GM12892 (cell line): Measurements from ENCODE around the gene EPHB4.
"Not testable (repeated sequence)": the region's sequence is repeated elsewhere in the genome, so short reads cannot be mapped to it uniquely, and the experiment has no call there.

Source experiments
- POLR2A ChIP-seq: IDR thresholded peaks from 2 replicates; pipeline ENCODE4 v1.6.1; 2011; ENCODE audit warnings: low read depth, low read length, control low read depth
- POLR2AphosphoS5 ChIP-seq: IDR thresholded peaks from 2 replicates; pipeline ENCODE4 v1.6.1; 2011; ENCODE audit warnings: low read depth, low read length, control low read depth
- TAF1 ChIP-seq: IDR thresholded peaks from 2 replicates; pipeline ENCODE4 v1.6.1; 2011; ENCODE audit warnings: low read depth, mild to moderate bottlenecking, control low read depth, low read length, borderline replicate concordance

DNA sequence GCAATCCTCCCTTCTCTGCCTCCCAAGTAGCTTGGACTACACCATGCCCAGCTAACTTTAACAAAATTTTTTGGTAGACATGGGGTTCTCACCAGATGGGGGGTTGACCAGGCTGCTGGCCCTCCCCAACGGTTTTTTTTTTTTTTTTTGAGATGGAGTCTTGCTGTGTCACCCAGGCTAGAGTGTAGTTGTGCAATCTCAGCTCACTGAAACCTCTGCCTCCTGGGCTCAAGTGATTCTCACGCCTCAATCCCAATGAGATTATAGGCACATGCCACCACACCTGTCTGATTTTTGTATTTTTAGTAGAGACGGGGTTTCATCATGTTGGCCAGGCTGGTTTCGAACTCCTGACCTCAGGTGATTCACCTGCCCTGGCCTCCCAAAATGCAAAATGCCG lies 64.5 kb downstream of the EPHB4 start:
- TF ChIP-seq POLR2A, POLR2AphosphoS5, TAF1: not testable (repeated sequence)
